CD4-positive, alpha-beta T cell (primary cell): Measurements from ENCODE around the gene NRDE2. TPM values are rescaled to one million over a fixed set of nuclear protein-coding genes. Genes with fewer than 3 reads are reported as not detected.

Experiments
- ATAC-seq: fragments of 200-7000 bp; cut with Tn5 transposase; one replicate; pipeline ENCODE4 v1.10.0; 2022; ENCODE audit warnings: mild to moderate bottlenecking; ENCODE audit not compliant: poor library complexity
- CTCF ChIA-PET: fragments of 350-600 bp; sonication (Branson Sonifier 250); formaldehyde crosslinking; loops from one replicate; lab custom pipeline; 2021; ENCODE audit warnings: antibody characterized with exemption, inconsistent platforms; lab: Charles Lee
- POLR2A ChIA-PET: fragments of 350-600 bp; sonication (Branson Sonifier 250); formaldehyde crosslinking; loops from one replicate; lab custom pipeline; 2021; ENCODE audit warnings: antibody characterized with exemption, inconsistent platforms; lab: Charles Lee
- DNase-seq, 14 experiments: peaks; one replicate each; pipeline ENCODE4 v3.0.0-alpha.2; 2013 to 2020; ENCODE audit warnings: mixed read lengths in 2 of 14
- H3K27ac ChIP-seq, 2 donors: one replicate each; pipeline versions ENCODE4 v1.5.1 to v1.7.0; 2013; ENCODE audit warnings: low read length in 2 of 2, low read depth in 1 of 2, mild to moderate bottlenecking in 1 of 2
- H3K27me3 ChIP-seq, 2 experiments: 1 replicate in 1 of 2; 2 replicates in 1 of 2; pipeline versions ENCODE4 v1.6.1 to v1.7.0; 2013; ENCODE audit warnings: low read length in 2 of 2, control low read depth in 1 of 2, mild to moderate bottlenecking in 1 of 2, moderate library complexity in 1 of 2; ENCODE audit not compliant: insufficient read depth in 2 of 2, control insufficient read depth in 1 of 2
- H3K36me3 ChIP-seq: one replicate; pipeline ENCODE4 v1.6.1; 2013; ENCODE audit warnings: low read length, control low read depth; ENCODE audit not compliant: insufficient read depth
- H3K4me1 ChIP-seq: one replicate; pipeline ENCODE4 v1.6.1; 2013; ENCODE audit warnings: low read length, control low read depth; ENCODE audit not compliant: insufficient read depth
- H3K4me3 ChIP-seq: one replicate; pipeline ENCODE4 v1.5.1; 2013; ENCODE audit warnings: mild to moderate bottlenecking, low read length, moderate library complexity
- H3K9me3 ChIP-seq, 2 experiments: 1 replicate in 1 of 2; 2 replicates in 1 of 2; pipeline versions ENCODE4 v1.6.1 to v1.7.0; 2013; ENCODE audit warnings: low read length in 2 of 2, mild to moderate bottlenecking in 2 of 2, control low read depth in 1 of 2, moderate library complexity in 1 of 2; ENCODE audit not compliant: control insufficient read depth in 1 of 2, insufficient read depth in 1 of 2
- H3K27ac Mint-ChIP-seq: one replicate; pipeline ENCODE4 v1.8.0; 2020; ENCODE audit warnings: mixed read lengths
- H3K27me3 Mint-ChIP-seq: one replicate; pipeline ENCODE4 v1.8.0; 2021; ENCODE audit warnings: mixed read lengths
- H3K36me3 Mint-ChIP-seq: one replicate; pipeline ENCODE4 v1.8.0; 2021; ENCODE audit warnings: low read depth, mixed read lengths
- H3K4me1 Mint-ChIP-seq: one replicate; pipeline ENCODE4 v1.8.0; 2021; ENCODE audit warnings: low read depth, mixed read lengths
- H3K4me3 Mint-ChIP-seq: one replicate; pipeline ENCODE4 v1.8.0; 2020; ENCODE audit warnings: mild to moderate bottlenecking, mixed read lengths
- H3K9me3 Mint-ChIP-seq: one replicate; pipeline ENCODE4 v1.8.0; 2020; ENCODE audit warnings: mixed read lengths
- CTCF ChIP-seq: fragments of 200-600 bp; IDR thresholded peaks from one replicate; pipeline ENCODE4 v1.8.0; 2022; ENCODE audit warnings: antibody characterized with exemption, mild to moderate bottlenecking
- intact Hi-C, 2 experiments: fragments of 100-400 bp; cut with DNase I in 1 of 2; cut with micrococcal nuclease in 1 of 2; formaldehyde crosslinking; loops; one replicate each; pipeline versions ENCODE4 v1.15.1 to v1.9.0; 2023 to 2025; cut with DNase I, micrococcal nuclease
- total RNA-seq, 174 experiments: library from RNA in 2 of 174; stranded (reverse) in 2 of 174; gene quantifications; one replicate each; pipeline ENCODE4 v1.2.3 and lab custom pipeline; 2021 to 2026

The NRDE2 gene
- total RNA-seq, 2 experiments from 2014 or later, result 17.5 to 17.9 TPM

DNA sequence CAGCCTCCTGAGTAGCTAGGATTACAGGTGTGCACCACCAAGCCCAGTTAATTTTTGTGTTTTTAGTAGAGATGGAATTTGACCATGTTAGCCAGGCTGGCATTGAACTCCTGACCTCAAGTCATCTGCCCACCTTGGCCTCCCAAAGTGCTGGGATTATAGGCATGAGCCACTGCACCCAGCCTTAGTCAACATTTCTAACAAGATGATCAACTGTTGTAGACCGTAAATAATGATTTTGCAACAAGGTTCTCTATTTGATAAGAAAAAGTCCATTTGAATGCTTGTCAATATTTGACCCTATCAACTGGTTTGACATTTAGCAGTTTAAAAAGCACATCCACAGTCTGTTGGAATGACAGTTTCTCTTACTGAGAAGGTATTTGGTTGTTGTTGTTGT lies 25.2 kb upstream of the NRDE2 start:
- ATAC-seq (no peak), DNase-seq (no peak)
- Histone ChIP-seq H3K36me3 (no peaks in the 10 kb centered on the region), H3K4me3 (no peak overlapping the region), H3K27me3 (peaks cover 2 to 3% of the 10 kb centered on the region in 2 experiments), H3K4me1 (no peaks in the 10 kb centered on the region), H3K9me3 (no peaks in the 10 kb centered on the region), H3K27ac (no peak overlapping the region)
- intact Hi-C loops, result no loop called here
- no peak overlapping the region for H3K27ac Mint-ChIP-seq
- peaks cover 19% of the 10 kb centered on the region for H3K27me3 Mint-ChIP-seq
- H3K9me3 Mint-ChIP-seq, result no peaks in the 10 kb centered on the region
- no peak overlapping the region for H3K4me3 Mint-ChIP-seq
- ChIA-PET CTCF (no interaction called here), POLR2A (no interaction called here)
- no peak for TF ChIP-seq CTCF
- no peaks in the 10 kb centered on the region for H3K4me1 Mint-ChIP-seq
- H3K36me3 Mint-ChIP-seq, result no peaks in the 10 kb centered on the region

DNA sequence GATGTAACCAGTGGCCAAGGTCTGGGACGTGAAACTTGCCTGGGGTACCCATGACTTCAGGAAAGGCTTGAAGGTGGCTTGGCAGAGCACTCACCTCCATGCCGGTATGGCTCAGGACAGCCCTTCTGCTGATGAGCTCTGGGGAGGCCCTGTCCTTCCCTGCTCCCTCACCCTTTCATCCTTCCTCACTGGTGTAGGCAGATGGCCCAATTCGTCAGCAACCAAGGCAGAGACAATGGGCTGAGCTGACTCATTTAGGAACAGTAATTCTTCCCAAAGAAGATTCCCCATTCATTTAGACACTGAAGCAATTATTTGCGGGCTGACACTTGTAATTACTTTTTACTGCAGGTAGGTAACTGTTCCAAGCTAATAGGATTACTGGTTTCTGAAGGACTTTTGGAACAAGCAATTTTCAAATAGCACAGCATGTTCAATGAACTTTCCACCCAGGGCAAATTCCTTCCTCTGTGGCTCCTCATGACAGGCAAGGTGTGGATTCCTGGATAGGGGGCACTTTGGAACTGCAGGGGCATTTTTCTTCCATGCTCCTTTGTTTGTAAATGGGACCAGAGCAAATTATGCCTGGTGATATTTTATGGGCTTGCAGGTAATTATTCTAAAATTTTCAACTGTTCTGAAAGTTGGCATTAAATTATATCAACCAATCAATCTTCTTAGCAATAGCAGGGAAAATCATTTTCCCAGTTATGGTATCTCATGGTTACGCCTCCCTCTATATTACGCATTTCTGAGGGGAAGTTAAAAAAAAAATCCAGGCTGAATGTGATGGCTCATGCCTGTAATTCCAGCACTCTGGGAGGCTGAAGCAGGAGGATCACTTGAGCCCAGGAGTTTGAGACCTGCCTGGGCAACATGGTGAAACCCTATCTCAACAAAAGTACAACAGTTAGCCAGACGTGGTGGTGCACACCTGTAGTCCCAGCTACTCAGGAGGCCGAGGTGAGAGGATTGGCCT lies 24.1 kb upstream of the NRDE2 start:
- H3K36me3 Mint-ChIP-seq, result no peaks in the 10 kb centered on the region
- peaks cover 19% of the 10 kb centered on the region for H3K27me3 Mint-ChIP-seq
- intact Hi-C loops, result no loop called here
- Histone ChIP-seq H3K27me3 (peaks cover 2 to 3% of the 10 kb centered on the region in 2 experiments), H3K4me3 (no peak overlapping the region), H3K9me3 (no peaks in the 10 kb centered on the region), H3K36me3 (no peaks in the 10 kb centered on the region), H3K27ac (no peak overlapping the region), H3K4me1 (no peaks in the 10 kb centered on the region)
- no peaks in the 10 kb centered on the region for H3K9me3 Mint-ChIP-seq
- DNase-seq (no peak), ATAC-seq (no peak)
- no peak overlapping the region for H3K4me3 Mint-ChIP-seq
- no peak for TF ChIP-seq CTCF
- POLR2A ChIA-PET, result no interaction called here
- CTCF ChIA-PET, result no interaction called here
- no peaks in the 10 kb centered on the region for H3K4me1 Mint-ChIP-seq
- H3K27ac Mint-ChIP-seq, result no peak overlapping the region

GRCh38 chr14:90354551-90355298 lies 23.0 kb upstream of the NRDE2 start:
- no peak for DNase-seq
- ChIA-PET POLR2A (no interaction called here), CTCF (no interaction called here)

More at GRCh38 chr14:90354551-90355298, 23.0 kb upstream of the NRDE2 start:
- no peaks in the 10 kb centered on the region for H3K4me1 ChIP-seq
- no peaks in the 10 kb centered on the region for H3K9me3 ChIP-seq
- no peak overlapping the region for H3K4me3 ChIP-seq
- no peaks in the 10 kb centered on the region for H3K36me3 ChIP-seq
- Mint-ChIP-seq H3K4me1 (no peaks in the 10 kb centered on the region), H3K27me3 (peaks cover 18% of the 10 kb centered on the region), H3K36me3 (no peaks in the 10 kb centered on the region), H3K27ac (no peak overlapping the region), H3K9me3 (no peaks in the 10 kb centered on the region), H3K4me3 (no peak overlapping the region)
- peaks cover 2 to 3% of the 10 kb centered on the region in 2 experiments for H3K27me3 ChIP-seq
- no peak for TF ChIP-seq CTCF
- no peak for ATAC-seq
- intact Hi-C loops, result no loop called here
- no peak overlapping the region for H3K27ac ChIP-seq
